Endodermal cell (in vitro differentiated cells): ENCODE measurements around the gene ABHD2. TPM values are rescaled to one million over a fixed set of nuclear protein-coding genes. Genes with fewer than 3 reads are reported as not detected.

Source experiments
- DNase-seq: peaks from one replicate; pipeline ENCODE4 v3.0.0-alpha.2; 2017
- H3K27ac ChIP-seq: 2 replicates; pipeline ENCODE4 v1.5.1; 2013; ENCODE audit warnings: mild to moderate bottlenecking, low read depth, low read length, moderate library complexity
- H3K27me3 ChIP-seq: 2 replicates; pipeline ENCODE4 v1.6.1; 2013; ENCODE audit warnings: mild to moderate bottlenecking, low read length, moderate library complexity; ENCODE audit not compliant: insufficient read depth, control insufficient read depth, poor library complexity, severe bottlenecking
- H3K36me3 ChIP-seq: 2 replicates; pipeline ENCODE4 v1.7.0; 2013; ENCODE audit warnings: mild to moderate bottlenecking, low read length, moderate library complexity; ENCODE audit not compliant: control insufficient read depth, insufficient read depth
- H3K4me1 ChIP-seq: one replicate; pipeline ENCODE4 v1.7.0; 2013; ENCODE audit warnings: low read length; ENCODE audit not compliant: control insufficient read depth, insufficient read depth
- H3K4me3 ChIP-seq: 2 replicates; pipeline ENCODE4 v1.5.1; 2013; ENCODE audit warnings: mild to moderate bottlenecking, low read length, moderate library complexity
- H3K9ac ChIP-seq: 2 replicates; pipeline ENCODE4 v1.6.1; 2013; ENCODE audit warnings: mild to moderate bottlenecking, low read length, moderate library complexity; ENCODE audit not compliant: poor library complexity, severe bottlenecking; ENCODE audit errors: extremely low read depth
- H3K9me3 ChIP-seq: 2 replicates; pipeline ENCODE4 v1.6.1; 2013; ENCODE audit warnings: mild to moderate bottlenecking, low read length, moderate library complexity; ENCODE audit not compliant: control insufficient read depth
- H3K27ac Mint-ChIP-seq: 2 replicates; pipeline ENCODE4 v1.8.0; 2020; ENCODE audit warnings: mixed read lengths
- H3K27me3 Mint-ChIP-seq: 2 replicates; pipeline ENCODE4 v1.8.0; 2021; ENCODE audit warnings: mild to moderate bottlenecking, mixed read lengths; ENCODE audit not compliant: insufficient read depth
- H3K36me3 Mint-ChIP-seq: 2 replicates; pipeline ENCODE4 v1.8.0; 2020; ENCODE audit warnings: low read depth, mixed read lengths
- H3K4me1 Mint-ChIP-seq: 2 replicates; pipeline ENCODE4 v1.8.0; 2020; ENCODE audit warnings: mixed read lengths
- H3K4me3 Mint-ChIP-seq: 2 replicates; pipeline ENCODE4 v1.8.0; 2020; ENCODE audit warnings: mild to moderate bottlenecking, moderate library complexity, mixed read lengths
- H3K9me3 Mint-ChIP-seq: 2 replicates; pipeline ENCODE4 v1.8.0; 2020; ENCODE audit warnings: mild to moderate bottlenecking, mixed read lengths
- WGBS, 2 experiments: methylation state at CpG; one replicate each; pipeline versions ENCODE4 v1.1.5 to v1.1.7; 2013; ENCODE audit warnings: missing lambda C conversion rate in 2 of 2, mixed read lengths in 1 of 2; ENCODE audit not compliant: insufficient coverage in 1 of 2, insufficient read length in 1 of 2; 5-methylcytosine and 5-hydroxymethylcytosine counted together
- total RNA-seq, 2 donors: library from RNA; stranded (reverse); fragmentation: NEBNext Ultra II Directional in 1 of 2; extraction: Animal tissue kit (Norgen Biotek cat#: 25700) in 1 of 2; gene quantifications; 2 replicates in 1 of 2; 3 replicates in 1 of 2; pipeline ENCODE4 v1.2.1, GENCODE V29; 2021
- TF ChIP-seq, protein P1 (sequence below): fragments of 200-600 bp; sonication (generic); conservative IDR thresholded peaks from 2 replicates; pipeline ENCODE4 v1.5.0; 2021; ENCODE audit warnings: antibody characterized with exemption, mild to moderate bottlenecking

Gene ABHD2
- total RNA-seq, 2 donors from 2014 or later: 24.1 to 26.0 TPM

DNA sequence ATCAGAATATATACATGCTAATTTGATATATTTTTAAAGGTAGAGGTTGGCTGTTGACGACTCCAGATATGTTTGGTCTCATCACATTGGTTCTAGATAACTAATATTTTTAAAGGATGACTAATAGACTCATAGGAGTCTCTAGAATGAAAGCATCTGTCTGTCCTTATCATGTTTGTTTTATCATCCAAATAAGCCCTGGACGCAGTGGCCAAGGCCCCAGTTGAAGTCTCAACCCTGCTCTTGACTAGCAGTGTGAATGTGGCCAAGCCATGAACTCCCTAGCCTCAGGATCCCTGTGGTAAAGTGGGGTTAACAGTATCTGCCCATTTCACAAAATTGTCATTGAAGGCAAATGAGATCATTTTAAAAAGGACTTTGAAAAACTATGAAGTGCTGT lies 53.6 kb downstream of the ABHD2 start:
- H3K27ac Mint-ChIP-seq: no peak overlapping the region
- H3K27me3 Mint-ChIP-seq: no peaks in the 10 kb centered on the region
- WGBS, 2 experiments: 44 to 73% methylated on average over 1 to 2 of the region's 2 CpGs
- TF ChIP-seq, protein P1, sequence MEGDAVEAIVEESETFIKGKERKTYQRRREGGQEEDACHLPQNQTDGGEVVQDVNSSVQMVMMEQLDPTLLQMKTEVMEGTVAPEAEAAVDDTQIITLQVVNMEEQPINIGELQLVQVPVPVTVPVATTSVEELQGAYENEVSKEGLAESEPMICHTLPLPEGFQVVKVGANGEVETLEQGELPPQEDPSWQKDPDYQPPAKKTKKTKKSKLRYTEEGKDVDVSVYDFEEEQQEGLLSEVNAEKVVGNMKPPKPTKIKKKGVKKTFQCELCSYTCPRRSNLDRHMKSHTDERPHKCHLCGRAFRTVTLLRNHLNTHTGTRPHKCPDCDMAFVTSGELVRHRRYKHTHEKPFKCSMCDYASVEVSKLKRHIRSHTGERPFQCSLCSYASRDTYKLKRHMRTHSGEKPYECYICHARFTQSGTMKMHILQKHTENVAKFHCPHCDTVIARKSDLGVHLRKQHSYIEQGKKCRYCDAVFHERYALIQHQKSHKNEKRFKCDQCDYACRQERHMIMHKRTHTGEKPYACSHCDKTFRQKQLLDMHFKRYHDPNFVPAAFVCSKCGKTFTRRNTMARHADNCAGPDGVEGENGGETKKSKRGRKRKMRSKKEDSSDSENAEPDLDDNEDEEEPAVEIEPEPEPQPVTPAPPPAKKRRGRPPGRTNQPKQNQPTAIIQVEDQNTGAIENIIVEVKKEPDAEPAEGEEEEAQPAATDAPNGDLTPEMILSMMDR: no peak
- no peaks in the 10 kb centered on the region for H3K36me3 Mint-ChIP-seq
- no peaks in the 10 kb centered on the region for H3K36me3 ChIP-seq
- no peaks in the 10 kb centered on the region for H3K27me3 ChIP-seq
- H3K4me3 Mint-ChIP-seq: no peak overlapping the region
- peaks cover 11% of the 10 kb centered on the region for H3K4me1 Mint-ChIP-seq
- H3K9ac ChIP-seq: no peak overlapping the region
- H3K4me3 ChIP-seq: no peak overlapping the region
- no peaks in the 10 kb centered on the region for H3K9me3 ChIP-seq
- no peaks in the 10 kb centered on the region for H3K9me3 Mint-ChIP-seq
- no peaks in the 10 kb centered on the region for H3K4me1 ChIP-seq
- H3K27ac ChIP-seq: no peak overlapping the region
- DNase-seq: no peak

DNA sequence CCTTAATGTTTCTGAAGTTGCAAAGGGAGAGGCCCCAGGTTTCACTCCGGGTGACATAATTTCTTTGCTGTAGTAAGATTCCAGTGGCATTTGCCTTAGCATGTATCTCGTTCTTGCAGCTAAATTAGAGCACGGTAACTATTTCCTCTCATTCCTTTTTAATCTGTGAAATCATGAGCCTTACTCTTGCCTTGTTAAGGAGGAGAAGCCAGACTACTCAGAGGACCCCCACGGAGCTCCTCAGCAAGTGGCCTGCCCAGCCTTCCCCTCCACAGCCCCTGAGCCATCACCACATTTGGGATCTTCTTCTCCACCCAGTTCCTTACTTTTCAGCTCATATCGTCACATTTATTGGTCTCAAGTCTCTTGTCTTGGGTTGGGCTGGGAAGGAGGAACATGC lies 54.2 kb downstream of the ABHD2 start:
- Histone ChIP-seq H3K9me3 (no peaks in the 10 kb centered on the region), H3K4me1 (no peaks in the 10 kb centered on the region), H3K4me3 (no peak overlapping the region), H3K27me3 (no peaks in the 10 kb centered on the region), H3K9ac (no peak overlapping the region), H3K27ac (no peak overlapping the region), H3K36me3 (no peaks in the 10 kb centered on the region)
- TF ChIP-seq, protein P1: no peak
- peaks cover 11% of the 10 kb centered on the region for H3K4me1 Mint-ChIP-seq
- H3K36me3 Mint-ChIP-seq: no peaks in the 10 kb centered on the region
- H3K27me3 Mint-ChIP-seq: no peaks in the 10 kb centered on the region
- no peaks in the 10 kb centered on the region for H3K9me3 Mint-ChIP-seq
- H3K27ac Mint-ChIP-seq: no peak overlapping the region
- no peak overlapping the region for H3K4me3 Mint-ChIP-seq
- WGBS, 2 experiments: 76 to 92% methylated on average over 3 to 5 of the region's 5 CpGs
- no peak for DNase-seq

DNA sequence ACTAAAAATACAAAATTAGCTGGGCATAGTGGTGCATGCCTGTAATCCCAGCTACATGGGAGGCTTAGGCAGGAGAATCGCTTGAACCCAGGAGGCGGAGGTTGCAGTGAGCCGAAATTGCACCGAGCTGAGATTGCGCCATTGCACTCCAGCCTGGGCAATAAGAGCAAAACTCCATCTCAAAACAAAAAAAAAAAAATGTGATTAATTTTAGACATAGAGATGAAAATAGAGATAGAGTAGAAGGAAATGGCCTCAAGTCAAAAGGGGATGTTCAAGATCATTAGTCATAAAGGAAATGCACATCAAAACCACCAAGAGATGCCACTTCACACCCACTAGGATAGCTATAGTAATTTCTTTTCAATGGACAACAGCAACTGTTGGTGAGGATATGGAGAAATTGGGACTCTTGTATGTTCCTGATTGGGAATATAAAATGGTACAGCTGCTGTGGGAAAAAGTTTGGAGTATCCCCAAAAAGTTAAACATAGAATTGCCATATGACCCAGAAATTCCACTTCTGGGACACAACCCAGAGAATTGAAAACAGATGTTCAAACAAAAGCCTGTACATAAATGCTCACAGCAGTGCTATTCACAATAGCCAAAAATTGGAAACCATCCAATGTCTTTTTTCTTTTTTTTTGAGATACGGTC lies 55.4 kb downstream of the ABHD2 start:
- Histone ChIP-seq H3K4me1 (no peaks in the 10 kb centered on the region), H3K36me3 (no peaks in the 10 kb centered on the region), H3K4me3 (no peak overlapping the region), H3K9ac (no peak overlapping the region), H3K9me3 (no peaks in the 10 kb centered on the region), H3K27me3 (no peaks in the 10 kb centered on the region), H3K27ac (no peak overlapping the region)
- 97 to 100% methylated on average over 1 to 6 of the region's 6 CpGs for WGBS, 2 experiments
- Mint-ChIP-seq H3K27ac (no peak overlapping the region), H3K4me1 (peaks cover 11% of the 10 kb centered on the region), H3K36me3 (no peaks in the 10 kb centered on the region), H3K27me3 (no peaks in the 10 kb centered on the region), H3K4me3 (no peak overlapping the region), H3K9me3 (no peaks in the 10 kb centered on the region)
- TF ChIP-seq, protein P1: no peak
- DNase-seq: no peak
